MCF 10A (cell line): ENCODE measurements around the gene TNNC1. TPM values are rescaled to one million over a fixed set of nuclear protein-coding genes. Genes with fewer than 3 reads are reported as not detected.

Experiments used
- BruUV-seq: library from RNA; stranded (reverse); fragments of 400-500 nt; replicated peaks from 2 replicates; lab custom pipeline; 2021; lab: Mats Ljungman, UMichigan
- CTCF ChIA-PET: fragments of 300-600 bp; sonication (Branson Sonifier 250); formaldehyde crosslinking; extraction: SDS; loops from one replicate; lab custom pipeline; 2021; ENCODE audit warnings: antibody characterized with exemption, inconsistent platforms; lab: Yijun Ruan, JAX
- POLR2A ChIA-PET: fragments of 300-600, 350-650 bp; sonication (Branson Sonifier 250); formaldehyde crosslinking; extraction: SDS; loops from one replicate; lab custom pipeline; 2020; ENCODE audit warnings: antibody characterized with exemption, inconsistent platforms; lab: Yijun Ruan, JAX
- DNase-seq: peaks from one replicate; pipeline ENCODE4 v3.0.0-alpha.2; 2018; ENCODE audit not compliant: unreplicated experiment
- H3K27ac Mint-ChIP-seq: one replicate; pipeline ENCODE4 v1.8.0; 2022; ENCODE audit warnings: mild to moderate bottlenecking, low read depth, mixed read lengths; ENCODE audit not compliant: unreplicated experiment
- H3K27me3 Mint-ChIP-seq: one replicate; pipeline ENCODE4 v1.8.0; 2022; ENCODE audit warnings: mixed read lengths; ENCODE audit not compliant: insufficient read depth, unreplicated experiment
- H3K36me3 Mint-ChIP-seq: one replicate; pipeline ENCODE4 v1.8.0; 2022; ENCODE audit warnings: mild to moderate bottlenecking, moderate library complexity, mixed read lengths; ENCODE audit not compliant: insufficient read depth, unreplicated experiment
- H3K4me1 Mint-ChIP-seq: one replicate; pipeline ENCODE4 v1.8.0; 2022; ENCODE audit warnings: mixed read lengths; ENCODE audit not compliant: insufficient read depth, unreplicated experiment
- H3K4me3 Mint-ChIP-seq: one replicate; pipeline ENCODE4 v1.8.0; 2022; ENCODE audit warnings: mild to moderate bottlenecking, moderate library complexity, mixed read lengths; ENCODE audit not compliant: unreplicated experiment
- H3K9me3 Mint-ChIP-seq: one replicate; pipeline ENCODE4 v1.8.0; 2022; ENCODE audit warnings: mixed read lengths; ENCODE audit not compliant: unreplicated experiment
- intact Hi-C: fragments of 100-400 bp; cut with micrococcal nuclease; formaldehyde crosslinking; loops from 2 replicates; pipeline ENCODE4 v1.14.1; 2022
- total RNA-seq: library from RNA; stranded (reverse); gene quantifications from 2 replicates; pipeline ENCODE4 v1.2.3, GENCODE V29; 2022
- TF ChIP-seq, protein P1 (sequence below): fragments of 200-600 bp; IDR thresholded peaks from one replicate; pipeline ENCODE4 v1.8.0; 2022; ENCODE audit warnings: antibody characterized with exemption, mild to moderate bottlenecking; ENCODE audit not compliant: unreplicated experiment

TNNC1 gene
- total RNA-seq, 1 experiment from 2014 or later = 0.61 TPM

DNA sequence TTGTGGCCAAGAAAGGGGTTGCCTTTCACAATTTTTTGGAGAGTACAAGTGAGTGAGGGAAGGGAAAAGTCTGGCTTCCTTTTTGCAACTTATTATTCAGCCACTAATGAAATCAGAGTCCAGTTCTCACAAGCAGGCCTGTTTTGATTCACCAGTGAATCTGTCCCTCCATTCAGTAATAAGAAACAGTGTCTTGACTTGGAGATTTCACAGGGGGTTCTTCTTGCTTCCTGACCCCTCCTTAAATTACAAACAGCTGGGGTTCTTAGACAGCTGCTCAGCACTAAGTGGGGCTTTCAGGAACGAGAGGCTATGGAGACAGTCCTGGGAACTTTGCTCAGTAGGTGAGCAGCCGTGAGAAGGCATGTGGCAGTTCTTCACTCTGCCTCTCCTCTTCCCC, 33.5 kb downstream of the TNNC1 start:
- CTCF ChIA-PET = interaction anchor here (0.9 to 17.8 kb wide), 3 partner anchors 8 to 80 kb away, joined by 5 to 278 read pairs (median 23); partner anchors contain the start of gene SEMA3G
- no peaks in the 10 kb centered on the region for H3K27me3 Mint-ChIP-seq
- intact Hi-C loops = no loop called here
- POLR2A ChIA-PET = no interaction called here
- no TSS peak for BruUV-seq
- H3K27ac Mint-ChIP-seq = no peak overlapping the region
- peaks cover 13% of the 10 kb centered on the region for H3K36me3 Mint-ChIP-seq
- no peak for DNase-seq
- H3K4me3 Mint-ChIP-seq = no peak overlapping the region
- H3K4me1 Mint-ChIP-seq = no peaks in the 10 kb centered on the region
- H3K9me3 Mint-ChIP-seq = no peaks in the 10 kb centered on the region
- TF ChIP-seq, protein P1, sequence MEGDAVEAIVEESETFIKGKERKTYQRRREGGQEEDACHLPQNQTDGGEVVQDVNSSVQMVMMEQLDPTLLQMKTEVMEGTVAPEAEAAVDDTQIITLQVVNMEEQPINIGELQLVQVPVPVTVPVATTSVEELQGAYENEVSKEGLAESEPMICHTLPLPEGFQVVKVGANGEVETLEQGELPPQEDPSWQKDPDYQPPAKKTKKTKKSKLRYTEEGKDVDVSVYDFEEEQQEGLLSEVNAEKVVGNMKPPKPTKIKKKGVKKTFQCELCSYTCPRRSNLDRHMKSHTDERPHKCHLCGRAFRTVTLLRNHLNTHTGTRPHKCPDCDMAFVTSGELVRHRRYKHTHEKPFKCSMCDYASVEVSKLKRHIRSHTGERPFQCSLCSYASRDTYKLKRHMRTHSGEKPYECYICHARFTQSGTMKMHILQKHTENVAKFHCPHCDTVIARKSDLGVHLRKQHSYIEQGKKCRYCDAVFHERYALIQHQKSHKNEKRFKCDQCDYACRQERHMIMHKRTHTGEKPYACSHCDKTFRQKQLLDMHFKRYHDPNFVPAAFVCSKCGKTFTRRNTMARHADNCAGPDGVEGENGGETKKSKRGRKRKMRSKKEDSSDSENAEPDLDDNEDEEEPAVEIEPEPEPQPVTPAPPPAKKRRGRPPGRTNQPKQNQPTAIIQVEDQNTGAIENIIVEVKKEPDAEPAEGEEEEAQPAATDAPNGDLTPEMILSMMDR = no peak

DNA sequence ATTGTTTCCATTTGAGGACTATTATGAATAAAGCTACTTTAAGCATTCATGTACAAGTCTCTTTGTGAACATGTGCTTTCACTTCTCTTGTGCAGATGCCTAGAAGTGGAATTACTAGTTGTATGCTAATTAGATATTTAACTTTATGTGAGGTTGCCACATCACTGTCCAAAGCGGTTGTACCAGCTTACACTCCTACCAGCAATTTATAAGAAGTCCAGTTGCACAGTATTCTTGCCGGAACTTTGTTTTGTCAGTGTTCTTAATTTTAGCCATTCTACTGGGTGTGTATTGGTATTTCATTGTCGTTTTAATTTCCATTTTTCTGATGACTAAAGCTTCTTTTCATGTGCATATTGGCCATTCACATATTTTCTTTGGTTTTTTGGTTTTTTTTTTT, 38.0 kb downstream of the TNNC1 start:
- BruUV-seq = no TSS peak
- Mint-ChIP-seq H3K4me3 (no peak overlapping the region), H3K27ac (no peak overlapping the region), H3K27me3 (no peaks in the 10 kb centered on the region), H3K9me3 (no peaks in the 10 kb centered on the region), H3K4me1 (peaks cover 16% of the 10 kb centered on the region), H3K36me3 (peaks cover 19% of the 10 kb centered on the region)
- ChIA-PET POLR2A (no interaction called here), CTCF (interaction anchor here (0.6 to 2.1 kb wide), 4 partner anchors 12 to 304 kb away, joined by 4 to 9 read pairs (median 6); no protein-coding TSS in a partner anchor)
- TF ChIP-seq, protein P1 = no peak
- intact Hi-C loops = no loop called here
- no peak for DNase-seq

DNA sequence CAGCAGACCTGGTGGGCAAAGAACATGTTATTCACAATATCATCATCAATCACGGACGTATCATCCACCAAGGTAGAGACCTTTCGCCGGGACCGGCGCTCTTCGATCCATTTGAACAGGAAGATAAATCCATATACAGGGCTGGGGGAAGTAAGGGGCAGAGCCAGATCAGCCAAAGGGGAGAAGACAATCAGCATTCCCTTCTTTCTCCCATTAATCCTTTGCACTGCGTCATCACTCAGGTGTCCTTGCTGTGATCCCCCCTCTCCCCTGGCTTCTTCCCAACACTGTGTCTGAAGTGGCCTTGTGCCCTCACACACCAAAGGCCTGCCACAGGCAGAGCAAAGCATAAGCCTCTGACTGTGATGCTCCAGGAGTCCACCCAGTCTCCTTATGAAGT, 45.4 kb downstream of the TNNC1 start:
- TF ChIP-seq, protein P1 = no peak
- BruUV-seq = no TSS peak
- peaks cover 25% of the 10 kb centered on the region for H3K4me1 Mint-ChIP-seq
- POLR2A ChIA-PET = no interaction called here
- DNase-seq = no peak
- CTCF ChIA-PET = no interaction called here
- H3K4me3 Mint-ChIP-seq = peak overlapping the region; percentile 87
- H3K9me3 Mint-ChIP-seq = no peaks in the 10 kb centered on the region
- peaks cover 33% of the 10 kb centered on the region for H3K36me3 Mint-ChIP-seq
- no peaks in the 10 kb centered on the region for H3K27me3 Mint-ChIP-seq
- intact Hi-C loops = no loop called here
- peak overlapping the region; percentile 68 for H3K27ac Mint-ChIP-seq

DNA sequence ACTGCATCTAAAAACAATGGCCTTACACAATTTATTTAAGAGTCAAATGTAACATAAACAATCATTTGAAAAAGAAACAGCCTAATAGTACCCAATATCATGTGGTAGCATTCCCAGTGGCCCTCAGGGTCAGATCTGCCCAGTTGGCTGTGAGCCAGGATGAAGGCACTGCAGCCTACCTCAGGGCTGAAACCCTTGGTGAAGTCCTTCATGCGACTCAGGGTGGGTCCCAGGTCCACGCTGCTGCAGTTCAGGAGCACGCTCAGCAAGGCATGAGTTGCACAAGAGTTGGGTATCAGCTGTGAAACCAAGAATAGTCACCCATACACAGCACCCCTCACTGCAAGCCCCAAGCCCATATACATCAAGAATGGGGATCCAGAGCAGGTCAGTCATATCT, 46.1 kb downstream of the TNNC1 start:
- Mint-ChIP-seq H3K9me3 (no peaks in the 10 kb centered on the region), H3K4me3 (no peak overlapping the region), H3K27me3 (no peaks in the 10 kb centered on the region), H3K27ac (no peak overlapping the region), H3K4me1 (peaks cover 23% of the 10 kb centered on the region), H3K36me3 (peaks cover 40% of the 10 kb centered on the region)
- TF ChIP-seq, protein P1 = no peak
- DNase-seq = no peak
- CTCF ChIA-PET = interaction anchor here (0.9 kb wide), 1 partner anchor 69 kb away, joined by 3 read pairs; no protein-coding TSS in a partner anchor
- POLR2A ChIA-PET = no interaction called here
- no TSS peak for BruUV-seq
- intact Hi-C loops = no loop called here
